Stomach (tissue), 9 donors: ENCODE data around the gene MRPL12. TPM values are rescaled to one million over a fixed set of nuclear protein-coding genes. Genes with fewer than 3 reads are reported as not detected.

Experiments
- DNase-seq, 2 donors: peaks; one replicate each; pipeline versions ENCODE4 v3.0.0 to v3.0.0-alpha.2; 2013 to 2019
- H3K27ac ChIP-seq, 5 donors: fragments of 200-600 bp in 4 of 5; sonication (generic) in 4 of 5; one replicate each; pipeline ENCODE4 v1.5.1; 2013 to 2019; ENCODE audit warnings: mild to moderate bottlenecking in 1 of 5, moderate library complexity in 1 of 5
- H3K27me3 ChIP-seq, 3 donors: fragments of 200-600 bp; sonication (generic); one replicate each; pipeline ENCODE4 v1.5.1; 2017 to 2019; ENCODE audit warnings: mixed run types in 1 of 3
- H3K36me3 ChIP-seq, 4 donors: fragments of 200-600 bp; sonication (generic); 1 replicate in 3 of 4; 2 replicates in 1 of 4; pipeline ENCODE4 v1.5.1; 2016 to 2019
- H3K4me1 ChIP-seq, 4 donors: fragments of 200-600 bp; sonication (generic); one replicate each; pipeline ENCODE4 v1.5.1; 2016 to 2019
- H3K4me3 ChIP-seq, 4 donors: fragments of 200-600 bp; sonication (generic) in 3 of 4; one replicate each; pipeline ENCODE4 v1.5.1; 2016 to 2019; ENCODE audit warnings: mild to moderate bottlenecking in 1 of 4
- H3K9me3 ChIP-seq, 4 donors: fragments of 200-600 bp; sonication (generic); one replicate each; pipeline ENCODE4 v1.5.1; 2016 to 2019
- CTCF ChIP-seq, 7 experiments: fragments of 450-650 bp in 4 of 7; fragments of 200-600 bp in 3 of 7; sonication (generic) in 3 of 7; IDR thresholded peaks; one replicate each; pipeline ENCODE4 v1.5.1; 2016 to 2019; ENCODE audit warnings: antibody characterized with exemption in 7 of 7, control low read depth in 2 of 7, mild to moderate bottlenecking in 1 of 7
- EP300 ChIP-seq: sonication (generic); formaldehyde crosslinking; IDR thresholded peaks from one replicate; pipeline ENCODE4 v1.6.1; 2017; ENCODE audit warnings: antibody characterized with exemption
- POLR2A ChIP-seq, 4 donors: fragments of 450-650 bp; IDR thresholded peaks; one replicate each; pipeline ENCODE4 v1.6.1; 2016; ENCODE audit warnings: antibody characterized with exemption in 4 of 4, control low read depth in 2 of 4, mild to moderate bottlenecking in 1 of 4, moderate library complexity in 1 of 4
- POLR2AphosphoS5 ChIP-seq, 3 donors: sonication (generic); formaldehyde crosslinking; IDR thresholded peaks; one replicate each; pipeline ENCODE4 v1.6.1; 2016; ENCODE audit warnings: antibody characterized with exemption in 3 of 3
- WGBS, 5 donors: extraction: QIAGEN DNeasy Blood & Tissue Kit in 3 of 5; methylation state at CpG; one replicate each; pipeline versions ENCODE4 v1.1.5 to v1.1.7; 2013 to 2018; 5-methylcytosine and 5-hydroxymethylcytosine counted together
- intact Hi-C: fragments of 100-400 bp; cut with DNase I; formaldehyde crosslinking; loops from one replicate; pipeline ENCODE4 v1.15.1; 2023; ENCODE audit warnings: low total_unique reads
- polyA plus RNA-seq, 3 donors: library from polyadenylated mRNA; stranded (reverse); fragments of 200-250 nt; gene quantifications; one replicate each; pipeline ENCODE4 v1.2.3, GENCODE V29; 2013
- total RNA-seq, 5 donors: library from RNA; depleted of rRNA; stranded (reverse); fragments of >200 nt; gene quantifications; one replicate each; pipeline versions ENCODE4 v1.1.0 to v1.2.3, GENCODE V29; 2014 to 2016
- donor health status: healthy with polysubstance abuse.
- donor health status: Bipolar disorder and iron deficiency.
- donor health status: healthy.

The MRPL12 gene
- total and polyA plus RNA-seq, 8 donors = 3.5 to 178 (median 71.0) TPM

- intact Hi-C loops = no loop called here
Observed at GRCh38 chr17:81716674-81716996, 13.5 kb downstream of the MRPL12 start.

DNA sequence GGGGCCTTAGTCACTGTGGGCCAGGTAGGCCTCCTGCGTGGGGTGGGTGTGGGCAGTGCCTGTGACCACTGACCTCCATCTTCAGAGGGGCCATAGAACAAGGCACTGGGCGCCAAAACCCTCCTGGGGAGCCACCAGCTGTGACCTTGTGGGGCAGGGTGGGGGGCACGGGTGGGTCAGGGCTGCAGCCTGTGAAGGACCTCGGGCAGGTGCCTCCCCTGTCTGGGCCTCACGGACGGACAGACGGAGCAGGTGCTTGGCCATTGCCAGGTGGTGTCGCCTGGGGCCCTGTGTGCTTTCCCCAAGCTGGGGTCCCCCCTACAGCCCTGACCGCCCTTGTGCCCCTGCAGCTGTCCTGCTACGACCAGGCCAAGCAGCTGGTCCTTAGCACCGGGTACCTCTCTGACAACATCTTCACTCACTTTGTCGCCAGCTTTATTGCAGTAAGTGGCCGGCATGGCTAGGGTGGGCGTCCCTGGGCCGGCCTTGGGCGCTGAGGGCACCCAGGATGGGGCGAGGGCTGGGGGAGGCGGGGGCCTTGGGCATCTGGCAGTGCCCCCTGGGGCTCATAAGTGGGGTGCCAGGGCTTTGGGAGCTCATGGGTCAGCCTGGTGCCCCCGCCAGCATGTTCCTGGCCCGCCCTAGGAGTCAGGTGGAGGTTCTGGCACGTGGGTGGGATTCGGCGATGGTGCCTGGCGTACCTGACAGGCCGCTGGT lies 14.0 kb downstream of the MRPL12 start:
- no peaks in the 10 kb centered on the region for H3K27me3 ChIP-seq

More at GRCh38 chr17:81716674-81716996, 13.5 kb downstream of the MRPL12 start:
- Histone ChIP-seq H3K4me3 (no peak overlapping the region), H3K9me3 (no peaks in the 10 kb centered on the region), H3K4me1 (peaks cover 22 to 36% (median 31%) of the 10 kb centered on the region in 4 donors), H3K27me3 (no peaks in the 10 kb centered on the region), H3K36me3 (peaks cover 4 to 54% (median 49%) of the 10 kb centered on the region in 4 donors), H3K27ac (no peak overlapping the region)
- WGBS, 5 donors = 93 to 100% (median 95%) methylated on average over 1 to 12 of the region's 12 CpGs
- no peak for DNase-seq
- TF ChIP-seq POLR2AphosphoS5 (IDR thresholded peaks at IDR 0.05) (no peak), POLR2A (IDR thresholded peaks at IDR 0.05) (no peak), EP300 (no peak), CTCF (IDR thresholded peaks at IDR 0.05) (no peak)

DNA sequence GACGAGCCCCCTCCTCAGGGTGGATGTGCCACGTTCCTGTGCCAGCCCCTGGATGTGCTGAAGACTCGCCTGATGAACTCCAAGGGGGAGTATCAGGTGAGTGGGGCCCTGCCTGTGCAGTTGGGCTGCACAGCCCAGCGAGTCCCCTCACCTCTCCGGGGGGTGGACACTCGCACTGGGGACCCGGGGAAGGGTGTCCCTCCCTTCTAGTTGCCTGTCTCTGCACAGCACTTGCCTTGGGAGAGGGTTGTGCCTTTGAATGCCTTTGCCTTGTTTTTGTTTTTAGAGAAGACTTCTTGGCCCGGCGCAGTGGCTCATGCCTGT lies 14.6 kb downstream of the MRPL12 start:
- Histone ChIP-seq H3K4me1 (peaks cover 21 to 41% (median 36%) of the 10 kb centered on the region in 4 donors), H3K27me3 (no peaks in the 10 kb centered on the region), H3K9me3 (no peaks in the 10 kb centered on the region), H3K27ac (no peak overlapping the region), H3K4me3 (no peak overlapping the region), H3K36me3 (peaks cover 4 to 54% (median 49%) of the 10 kb centered on the region in 4 donors)
- WGBS, 5 donors = 93 to 97% (median 95%) methylated on average over 2 to 9 of the region's 9 CpGs
- TF ChIP-seq POLR2AphosphoS5 (IDR thresholded peaks at IDR 0.05) = no peak
- TF ChIP-seq EP300 = no peak
- no peak for TF ChIP-seq POLR2A (IDR thresholded peaks at IDR 0.05)
- no peak for TF ChIP-seq CTCF (IDR thresholded peaks at IDR 0.05)
- DNase-seq = no peak
- intact Hi-C loops = no loop called here

More for the DNA sequence above, 14.0 kb downstream of the MRPL12 start:
- no peak for DNase-seq
- Histone ChIP-seq H3K36me3 (peaks cover 4 to 54% (median 49%) of the 10 kb centered on the region in 4 donors), H3K4me3 (no peak overlapping the region), H3K4me1 (peaks cover 22 to 40% (median 35%) of the 10 kb centered on the region in 4 donors), H3K9me3 (no peaks in the 10 kb centered on the region), H3K27ac (no peak overlapping the region)
- TF ChIP-seq POLR2AphosphoS5 (IDR thresholded peaks at IDR 0.05) (no peak), POLR2A (IDR thresholded peaks at IDR 0.05) (no peak), CTCF (IDR thresholded peaks at IDR 0.05) (no peak)
- intact Hi-C loops = no loop called here
- 94 to 97% (median 95%) methylated on average over 13 to 25 of the region's 25 CpGs for WGBS, 5 donors

DNA sequence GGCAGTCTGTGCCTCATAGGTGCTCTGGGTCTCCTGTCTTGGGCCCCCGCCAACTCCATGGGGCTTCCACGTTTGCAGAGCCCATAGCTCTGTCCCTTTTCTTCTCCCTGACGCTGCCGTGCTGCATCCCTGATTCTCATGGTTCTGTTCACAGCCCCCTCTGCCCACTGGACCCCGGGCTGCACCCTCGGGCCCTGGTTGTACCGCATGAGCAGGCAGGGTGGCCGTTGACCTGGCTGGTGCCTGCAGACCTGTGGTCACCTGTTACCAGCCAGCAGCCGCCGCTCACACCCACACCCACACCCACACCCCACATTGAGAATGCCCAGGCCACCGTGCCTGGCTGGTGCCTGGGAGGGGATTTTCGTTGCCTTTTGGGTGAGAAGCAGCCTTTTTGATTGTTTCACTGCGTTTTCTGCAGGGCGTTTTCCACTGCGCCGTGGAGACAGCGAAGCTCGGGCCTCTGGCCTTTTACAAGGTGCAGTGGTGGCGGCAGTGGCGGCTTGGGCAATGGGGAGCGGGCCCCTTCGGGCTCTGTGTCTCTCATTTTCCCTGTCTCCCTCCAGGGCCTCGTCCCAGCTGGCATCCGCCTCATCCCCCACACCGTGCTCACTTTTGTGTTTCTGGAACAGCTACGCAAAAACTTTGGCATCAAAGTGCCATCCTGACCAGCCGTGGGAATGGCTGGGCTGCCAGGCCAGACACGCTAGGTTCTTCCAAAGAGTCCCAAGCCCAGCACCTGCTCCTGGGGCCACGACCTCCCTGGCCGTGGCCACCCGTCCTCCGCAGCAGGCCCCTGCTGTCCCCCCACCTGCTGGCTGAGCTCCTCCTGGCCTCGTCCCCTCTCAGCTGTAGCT lies 16.5 kb downstream of the MRPL12 start:
- Histone ChIP-seq H3K36me3 (peaks cover 4 to 54% (median 49%) of the 10 kb centered on the region in 4 donors), H3K27me3 (peaks cover 0 to 8% (median 0%) of the 10 kb centered on the region in 3 donors), H3K27ac (no peak overlapping the region), H3K4me1 (peaks cover 17 to 38% (median 34%) of the 10 kb centered on the region in 4 donors), H3K4me3 (no peak overlapping the region), H3K9me3 (no peaks in the 10 kb centered on the region)
- 84 to 91% (median 89%) methylated on average over 25 to 33 of the region's 33 CpGs for WGBS, 5 donors
- no peak for DNase-seq
- TF ChIP-seq POLR2A (IDR thresholded peaks at IDR 0.05) (no peak), CTCF (IDR thresholded peaks at IDR 0.05) (no peak), POLR2AphosphoS5 (IDR thresholded peaks at IDR 0.05) (no peak), EP300 (no peak)
- intact Hi-C loops = no loop called here
